Brain pericyte (primary cell): ENCODE results near the gene LCE1D.

Source experiments
- DNase-seq: peaks from one replicate; pipeline ENCODE4 v3.0.0-alpha.2; 2012; ENCODE audit warnings: low read depth, low spot score

LCE1D gene, protein sequence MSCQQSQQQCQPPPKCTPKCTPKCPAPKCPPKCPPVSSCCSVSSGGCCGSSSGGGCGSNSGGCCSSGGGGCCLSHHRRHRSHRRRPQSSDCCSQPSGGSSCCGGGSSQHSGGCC

DNA sequence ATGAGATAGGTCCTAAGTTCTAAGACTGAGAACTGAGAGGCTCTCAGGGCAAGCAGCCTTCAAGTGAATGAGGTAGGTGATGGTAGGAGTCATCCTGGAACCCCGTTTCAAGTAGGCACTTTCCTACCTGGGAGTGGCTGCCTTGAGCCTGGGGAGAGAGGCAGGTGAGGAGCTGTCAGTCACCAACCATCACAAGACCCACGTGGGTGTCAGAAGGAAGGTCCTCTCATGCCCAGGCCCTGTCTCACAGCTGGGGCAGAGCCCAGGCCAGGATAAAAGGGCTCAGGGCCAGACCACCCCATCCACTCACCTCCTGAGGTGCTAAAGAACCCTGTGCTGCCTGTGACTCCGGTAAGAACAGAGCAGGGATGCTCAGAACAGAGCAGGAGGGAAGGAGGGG is at the start of gene LCE1D:
TSS of gene LCE1D (plus strand) at position 301 of the 400 bp plus-strand sequence. CDS start 1,074 bp downstream, outside the sequence.
- no peak for DNase-seq

DNA sequence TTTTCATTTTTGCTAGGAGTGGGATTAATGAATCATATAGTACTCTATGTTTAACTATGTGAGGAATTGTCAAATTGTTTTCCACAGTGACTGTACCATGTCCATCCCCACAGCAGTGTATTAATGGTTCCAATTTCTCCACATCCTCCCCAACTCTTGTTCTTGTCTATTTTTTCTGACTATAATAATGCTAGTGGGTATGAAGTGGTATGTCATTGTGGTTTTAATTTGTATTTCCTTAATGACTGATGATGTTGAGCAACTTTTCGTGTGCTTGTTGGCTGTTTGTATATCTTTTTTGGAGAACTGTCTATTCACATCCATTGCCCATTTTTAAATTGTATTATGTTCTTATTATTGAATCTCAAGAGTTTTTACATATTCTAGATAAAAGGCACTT is 48.7 kb upstream of the LCE1D start:
- no peak for DNase-seq

DNA sequence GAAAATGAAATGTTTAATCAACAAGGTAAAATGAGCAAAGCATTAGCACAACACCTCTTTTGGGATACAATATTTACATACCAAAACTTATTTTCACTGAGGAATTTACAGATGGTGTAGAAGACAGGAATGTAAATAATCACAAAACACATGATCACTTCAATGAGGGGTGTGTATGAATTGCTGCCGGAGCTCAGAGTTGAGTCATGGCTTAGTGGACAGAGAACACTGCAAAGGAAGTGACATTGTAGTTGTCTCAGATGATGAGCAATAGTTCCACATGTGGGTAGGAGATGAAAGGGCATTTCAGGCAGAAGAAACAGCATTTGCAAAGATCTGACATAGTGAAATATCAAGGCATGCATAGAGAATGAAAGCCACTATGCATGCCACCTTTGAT is 44.3 kb upstream of the LCE1D start:
- no peak for DNase-seq

DNA sequence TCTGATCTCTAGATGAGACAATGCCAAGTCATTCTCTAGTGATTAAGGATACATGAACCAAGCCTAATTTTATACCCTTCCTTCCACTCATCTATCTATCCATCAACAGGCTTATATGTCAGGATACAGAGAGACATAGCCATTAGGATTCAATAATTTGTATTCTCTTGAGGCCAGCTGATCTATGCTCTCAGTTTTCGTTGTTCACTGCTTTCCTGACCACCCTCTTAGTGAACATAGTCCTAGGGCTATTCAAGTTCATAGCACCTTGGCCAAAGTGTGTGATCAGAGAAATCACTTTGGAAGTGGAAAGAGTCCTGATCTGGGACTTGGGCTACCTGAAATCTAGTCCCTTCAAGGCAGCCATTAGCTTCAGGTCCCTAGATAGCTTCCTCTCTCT is 42.9 kb upstream of the LCE1D start:
- no peak for DNase-seq

DNA sequence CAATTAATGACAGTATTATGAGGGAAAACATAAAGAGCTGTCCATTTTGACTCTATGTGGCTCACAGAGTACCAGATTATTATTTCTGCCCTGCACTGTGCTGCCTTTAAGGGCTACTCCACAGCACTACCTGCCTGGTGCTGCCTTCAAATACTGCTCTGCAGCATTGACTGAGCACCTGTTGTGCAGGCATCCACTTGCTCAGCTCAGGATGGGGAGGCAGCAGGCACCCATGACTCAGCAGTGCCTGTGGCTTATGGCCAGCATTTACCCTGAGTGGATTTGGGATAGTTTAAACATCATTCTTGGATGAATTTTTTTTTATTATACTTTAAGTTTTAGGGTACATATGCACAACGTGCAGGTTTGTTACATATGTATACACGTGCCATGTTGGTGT is 39.6 kb upstream of the LCE1D start:
- no peak for DNase-seq

GRCh38 chr1:152757747-152758146 is 38.8 kb upstream of the LCE1D start, which contains the start of gene KPRP:
Gene KPRP, plus strand, starts transcription at chr1:152758025. Its CDS starts 1,564 bp downstream, at chr1:152759589.
- no peak for DNase-seq

DNA sequence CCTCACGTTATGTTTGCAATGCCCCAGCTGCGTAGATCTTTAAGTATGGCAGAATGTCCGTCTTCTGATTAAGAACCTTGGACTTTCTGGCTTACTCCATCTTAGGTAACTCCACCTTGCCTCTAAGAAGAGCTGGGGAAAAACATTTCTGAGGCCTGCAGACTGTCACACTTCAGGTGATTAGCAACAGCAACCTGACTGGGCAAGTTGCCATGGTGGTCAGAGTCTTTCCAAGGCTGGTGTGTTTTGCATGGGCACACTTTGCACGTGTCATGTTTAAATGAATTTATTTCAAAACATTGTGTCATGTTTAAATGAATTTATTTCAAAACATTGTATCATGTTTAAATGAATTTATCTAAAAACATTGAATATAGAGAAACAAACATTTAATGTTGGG is 37.9 kb upstream of the LCE1D start:
- DNase-seq: no peak

GRCh38 chr1:152759453-152760173 is 36.9 kb upstream of the LCE1D start:
- no peak for DNase-seq

DNA sequence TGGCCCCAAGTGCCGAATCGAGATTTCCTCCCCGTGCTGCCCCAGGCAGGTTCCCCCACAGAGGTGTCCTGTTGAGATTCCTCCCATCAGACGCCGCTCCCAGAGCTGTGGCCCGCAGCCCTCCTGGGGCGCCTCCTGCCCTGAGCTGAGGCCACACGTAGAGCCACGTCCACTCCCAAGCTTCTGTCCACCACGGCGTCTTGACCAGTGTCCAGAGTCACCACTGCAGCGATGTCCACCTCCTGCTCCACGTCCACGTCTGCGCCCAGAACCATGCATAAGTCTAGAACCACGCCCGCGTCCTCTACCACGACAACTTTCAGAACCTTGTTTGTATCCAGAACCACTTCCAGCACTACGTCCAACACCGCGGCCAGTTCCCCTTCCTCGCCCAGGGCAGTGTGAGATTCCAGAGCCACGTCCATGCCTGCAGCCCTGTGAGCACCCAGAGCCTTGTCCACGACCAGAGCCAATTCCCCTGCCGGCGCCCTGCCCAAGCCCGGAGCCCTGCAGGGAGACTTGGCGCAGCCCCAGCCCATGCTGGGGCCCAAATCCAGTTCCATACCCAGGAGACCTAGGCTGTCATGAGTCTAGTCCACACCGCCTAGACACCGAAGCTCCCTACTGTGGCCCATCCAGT is 35.9 kb upstream of the LCE1D start:
- no peak for DNase-seq

DNA sequence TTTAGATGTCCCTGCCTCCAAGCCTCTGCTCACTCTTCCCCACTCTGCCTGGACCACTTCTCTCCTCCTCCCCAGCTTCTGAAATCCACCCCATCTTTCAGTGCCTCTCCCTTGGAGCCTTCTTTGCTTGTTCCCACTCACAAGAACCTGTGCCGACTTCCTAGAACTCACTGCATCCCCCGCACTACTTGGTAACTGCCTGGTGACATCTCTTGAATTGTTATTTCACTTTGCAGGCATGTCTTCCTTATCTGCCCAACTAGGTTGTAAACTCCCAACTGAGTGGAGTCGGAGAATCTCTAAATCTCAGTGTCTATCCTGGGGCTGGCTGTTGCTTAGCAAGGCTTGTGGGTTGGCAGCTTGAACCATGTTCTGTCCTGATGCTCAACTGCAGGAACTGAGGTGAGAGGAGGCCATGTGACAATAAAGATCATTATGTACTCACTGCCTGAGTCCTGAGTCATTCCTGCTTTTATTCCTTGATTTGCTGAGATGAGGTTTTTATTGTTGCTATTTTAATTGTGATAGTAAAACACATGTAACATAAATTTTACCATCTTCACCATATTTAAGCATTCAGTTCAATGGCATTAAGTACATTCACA is 34.8 kb upstream of the LCE1D start:
- no peak for DNase-seq

DNA sequence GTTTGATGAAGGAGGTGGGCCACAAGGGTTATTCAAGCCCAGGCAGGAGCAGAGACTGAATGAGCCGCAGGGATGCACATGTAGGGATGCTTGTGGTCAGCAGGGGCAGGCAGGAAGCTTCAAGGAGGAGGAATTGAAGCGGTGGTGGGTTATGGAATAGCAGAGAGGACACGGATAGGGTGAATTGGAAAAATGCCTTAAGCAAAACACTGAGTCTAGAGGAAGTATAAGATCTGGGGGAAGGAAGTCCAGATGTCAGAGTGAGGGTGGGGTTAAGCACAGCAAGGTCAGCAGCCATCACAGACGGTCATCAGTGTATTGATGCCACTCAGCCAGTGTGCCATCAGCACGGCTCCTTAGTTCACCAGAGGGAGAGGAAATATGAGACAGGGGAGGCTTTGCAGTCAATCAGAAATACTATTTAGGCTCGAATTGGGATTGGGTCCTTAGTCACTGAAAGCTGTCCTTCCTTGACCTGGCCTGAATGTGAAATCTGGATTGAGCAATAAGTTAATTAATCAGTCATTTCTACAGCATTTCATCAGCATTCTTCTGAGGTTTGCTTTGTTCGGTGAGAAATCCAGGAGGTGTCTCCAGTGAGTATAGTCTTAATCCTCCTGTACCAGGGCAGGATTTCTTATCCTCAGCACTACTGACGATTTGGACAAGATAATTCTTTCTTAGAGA is 27.5 kb upstream of the LCE1D start:
- no peak for DNase-seq

GRCh38 chr1:152770411-152770810 is 26.1 kb upstream of the LCE1D start:
- no peak for DNase-seq

DNA sequence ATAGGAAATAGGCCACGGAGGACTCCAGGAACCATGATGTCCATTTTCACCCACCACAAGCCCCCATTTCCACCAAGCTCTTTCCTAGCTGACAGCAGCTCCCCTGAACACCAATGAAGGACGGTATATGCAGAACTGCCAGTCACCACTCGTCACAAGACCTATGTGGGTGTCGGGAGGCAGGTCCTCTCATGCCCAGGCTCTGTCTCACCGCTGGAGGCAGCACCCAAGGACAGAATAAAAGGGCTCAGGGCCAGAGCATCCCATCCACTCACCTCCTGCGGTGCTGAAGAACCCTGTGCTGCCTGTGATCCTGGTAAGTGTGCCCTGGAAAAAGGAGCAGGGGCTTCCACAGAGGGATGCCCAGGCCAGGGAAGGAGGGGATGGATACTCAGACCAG is 21.6 kb upstream of the LCE1D start, which contains the start of gene LCE1F:
TSS of gene LCE1F (plus strand) at position 266 of the 400 bp plus-strand sequence. CDS start 1,232 bp downstream, outside the sequence.
- no peak for DNase-seq

- DNase-seq: no peak
Measured at GRCh38 chr1:152776361-152776760, 20.2 kb upstream of the LCE1D start.

DNA sequence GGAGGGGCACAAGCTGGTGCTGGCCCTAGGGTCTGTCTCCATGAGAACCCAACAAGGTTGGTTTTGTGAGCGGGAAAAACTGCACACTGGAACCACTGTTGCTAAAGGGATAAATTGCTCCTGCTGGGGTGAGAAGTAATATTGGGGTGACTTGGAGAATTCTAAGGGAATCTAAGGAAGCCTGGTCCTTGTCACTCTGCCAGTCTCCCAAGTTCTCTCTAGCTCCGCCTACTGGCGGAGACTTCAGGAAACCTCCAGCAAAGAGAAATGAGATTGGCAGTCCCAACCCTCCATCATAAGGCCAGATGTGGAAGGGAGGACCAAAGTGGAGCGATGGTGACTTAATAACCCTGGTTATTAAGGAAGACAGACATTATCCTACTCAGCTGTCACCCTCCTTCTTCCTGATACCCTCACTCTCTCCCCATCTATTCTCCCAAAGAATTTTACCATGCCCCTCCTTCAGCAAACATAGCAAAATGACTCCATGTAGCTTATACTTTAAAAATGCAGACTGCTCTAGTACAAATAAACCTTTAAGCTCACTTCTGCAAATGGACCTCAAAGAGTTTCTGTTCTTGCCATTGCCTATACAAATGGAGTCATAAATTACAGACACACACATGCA is 18.9 kb upstream of the LCE1D start:
- DNase-seq: no peak

DNA sequence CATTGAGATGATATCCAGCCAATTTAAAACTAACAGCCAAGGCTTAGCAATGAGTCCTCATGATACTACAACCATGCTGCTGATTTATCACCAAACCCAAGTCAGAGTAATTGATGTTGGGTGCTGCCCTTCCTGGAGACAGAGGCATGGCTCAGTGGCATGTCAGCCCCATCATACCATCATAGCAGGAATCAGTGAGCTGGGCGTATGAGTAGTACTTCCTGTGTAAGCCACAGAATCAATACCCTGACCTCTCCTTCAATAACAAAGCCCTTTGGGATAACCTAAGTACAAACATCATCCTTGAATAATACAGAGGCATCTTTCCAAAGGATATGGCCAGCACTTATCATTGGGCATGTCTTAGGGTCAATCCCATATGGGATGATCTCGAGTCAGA is 13.4 kb upstream of the LCE1D start:
- DNase-seq: no peak

GRCh38 chr1:152786077-152786476 is 10.4 kb upstream of the LCE1D start, which contains the start of gene LCE1E:
Gene LCE1E, plus strand, starts transcription at chr1:152786257. Its CDS starts 1,043 bp downstream, at chr1:152787300.
- no peak for DNase-seq

DNA sequence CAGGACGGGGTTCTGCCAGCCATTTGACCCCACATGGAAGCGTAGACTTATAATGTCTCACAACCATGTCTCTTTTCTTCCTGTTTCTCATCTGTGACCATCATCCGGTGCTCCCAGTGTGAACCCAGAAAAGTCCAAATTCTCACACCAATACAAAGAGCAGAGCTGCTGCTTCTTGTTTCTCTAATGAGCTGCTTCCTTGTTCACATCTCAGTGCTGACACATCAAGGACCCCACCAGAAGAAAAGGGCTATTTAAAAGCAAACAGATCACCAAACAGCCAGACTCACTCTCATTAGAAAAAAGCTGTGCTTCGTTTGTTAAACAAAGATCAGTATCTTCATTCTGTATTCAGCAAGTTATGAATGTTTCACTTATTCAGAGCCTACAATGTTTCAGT is 835 bp upstream of the LCE1D start:
- no peak for DNase-seq

DNA sequence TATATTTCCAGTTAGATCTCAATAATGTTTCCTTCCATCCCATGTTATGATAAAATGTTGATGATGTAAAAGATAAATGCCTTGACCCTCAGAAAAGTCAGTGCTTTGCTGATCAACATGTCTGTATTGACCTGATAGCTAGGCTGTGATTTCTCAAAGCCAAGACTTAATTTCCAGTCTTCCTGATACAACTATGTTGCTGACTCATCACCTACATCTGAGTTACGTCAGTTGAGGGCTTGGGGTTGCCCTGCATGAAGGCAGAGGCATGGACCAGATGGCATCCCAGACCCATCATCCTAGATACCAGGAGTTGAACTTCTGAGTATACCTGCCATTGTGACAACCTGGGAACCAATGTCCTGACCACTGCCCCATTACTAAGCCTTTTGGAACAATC is 4.8 kb downstream of the LCE1D start:
- no peak for DNase-seq

GRCh38 chr1:152806576-152806975 is 10.1 kb downstream of the LCE1D start, which contains the start of gene LCE1C:
Gene LCE1C, minus strand, starts transcription at chr1:152806651. Its CDS starts 1,173 bp downstream, at chr1:152805478.
- no peak for DNase-seq

GRCh38 chr1:152811050-152811449 is 14.5 kb downstream of the LCE1D start:
- no peak for DNase-seq
